ENCODE measurements around the gene VTN. TPM values are rescaled to one million over a fixed set of nuclear protein-coding genes. Genes with fewer than 3 reads are reported as not detected.

VTN gene
- total and polyA plus RNA-seq, 2 donors (not counting 1 experiment from before 2014, with no cell fraction given), result 0.34 to 0.36 TPM

DNA sequence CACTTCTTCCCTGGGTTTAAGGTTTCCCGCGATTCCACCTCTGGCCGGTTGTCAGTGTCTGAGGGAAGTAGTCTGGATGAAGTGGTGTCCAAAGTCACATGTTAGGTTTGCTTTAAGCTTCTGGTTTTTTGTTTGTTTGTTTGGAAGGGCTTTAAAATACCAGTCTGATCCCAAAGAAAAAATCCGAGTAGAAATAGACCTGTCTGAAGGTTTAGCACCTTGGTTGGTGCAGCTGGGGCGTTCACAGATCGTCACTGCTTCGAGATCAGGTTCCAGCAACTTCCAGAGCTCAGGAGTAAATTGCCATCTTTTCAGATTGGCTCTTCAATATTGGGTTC, 50.5 kb downstream of the VTN start:
- WGBS (ENCODE audit: insufficient coverage), result 10% methylated on average over 5 of the region's 7 CpGs
- H3K9me3 ChIP-seq (ENCODE audit: control extremely low read depth in 1 of 3, control insufficient read depth in 2 of 3, insufficient read depth in 1 of 3, low read length in 2 of 3), result no peaks in the 10 kb centered on the region
- ChIA-PET POLR2A (interaction anchor here (0.7 to 2.1 kb wide), 2 partner anchors 16 to 38 kb away, joined by 3 to 6 read pairs; partner anchors contain the start of genes IFT20, POLDIP2 and TNFAIP1), CTCF (interaction anchor here (0.7 to 2.1 kb wide), 3 partner anchors 16 to 97 kb away, joined by 3 to 10 read pairs (median 7); partner anchors contain the start of genes IFT20 and TNFAIP1)
- H3K79me2 ChIP-seq (ENCODE audit: control insufficient read depth, insufficient read depth, low read length), result no peaks in the 10 kb centered on the region
- DNase-seq (no peak), ATAC-seq (ENCODE audit: low read depth) (no peak)
- H3K4me1 Mint-ChIP-seq, result peaks cover 24% of the 10 kb centered on the region
- H3K27me3 Mint-ChIP-seq, result no peaks in the 10 kb centered on the region
- peak overlapping the region; percentile 44 to 83 (median 67) for H3K4me3 ChIP-seq (ENCODE audit: control extremely low read depth in 1 of 5, extremely low read depth in 1 of 5, insufficient read depth in 1 of 5, low read depth in 2 of 5, low read length in 4 of 5)
- H3K4me2 ChIP-seq (replicated peaks; ENCODE audit: low read depth, low read length, poor library complexity, severe bottlenecking), result peak overlapping the region; percentile 88
- H3K36me3 ChIP-seq (replicated peaks in 1 of 2; ENCODE audit: control extremely low read depth in 1 of 2, control insufficient read depth in 1 of 2, extremely low read depth in 1 of 2, insufficient read depth in 2 of 2, low read length in 1 of 2), result no peaks in the 10 kb centered on the region
- peak overlapping the region; percentile 83 for H2AFZ ChIP-seq (ENCODE audit: insufficient read depth, low read depth, low read length, poor library complexity, severe bottlenecking)
- peak overlapping the region; percentile 78 for H3K9ac ChIP-seq (ENCODE audit: low read length)
- TF ChIP-seq, protein P1, sequence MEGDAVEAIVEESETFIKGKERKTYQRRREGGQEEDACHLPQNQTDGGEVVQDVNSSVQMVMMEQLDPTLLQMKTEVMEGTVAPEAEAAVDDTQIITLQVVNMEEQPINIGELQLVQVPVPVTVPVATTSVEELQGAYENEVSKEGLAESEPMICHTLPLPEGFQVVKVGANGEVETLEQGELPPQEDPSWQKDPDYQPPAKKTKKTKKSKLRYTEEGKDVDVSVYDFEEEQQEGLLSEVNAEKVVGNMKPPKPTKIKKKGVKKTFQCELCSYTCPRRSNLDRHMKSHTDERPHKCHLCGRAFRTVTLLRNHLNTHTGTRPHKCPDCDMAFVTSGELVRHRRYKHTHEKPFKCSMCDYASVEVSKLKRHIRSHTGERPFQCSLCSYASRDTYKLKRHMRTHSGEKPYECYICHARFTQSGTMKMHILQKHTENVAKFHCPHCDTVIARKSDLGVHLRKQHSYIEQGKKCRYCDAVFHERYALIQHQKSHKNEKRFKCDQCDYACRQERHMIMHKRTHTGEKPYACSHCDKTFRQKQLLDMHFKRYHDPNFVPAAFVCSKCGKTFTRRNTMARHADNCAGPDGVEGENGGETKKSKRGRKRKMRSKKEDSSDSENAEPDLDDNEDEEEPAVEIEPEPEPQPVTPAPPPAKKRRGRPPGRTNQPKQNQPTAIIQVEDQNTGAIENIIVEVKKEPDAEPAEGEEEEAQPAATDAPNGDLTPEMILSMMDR (IDR thresholded peaks at IDR 0.05), result no peak
- no peak for TF ChIP-seq EZH2 (IDR thresholded peaks at IDR 0.05; ENCODE audit: borderline replicate concordance, insufficient read depth, low read depth, low read length, poor library complexity, severe bottlenecking)
- no peaks in the 10 kb centered on the region for H3K27me3 ChIP-seq (replicated peaks in 1 of 4; ENCODE audit: control extremely low read depth in 1 of 4, control insufficient read depth in 3 of 4, insufficient read depth in 4 of 4, low read length in 3 of 4)
- peak overlapping the region; percentile 88 for H3K27ac Mint-ChIP-seq
- H4K20me1 ChIP-seq (ENCODE audit: control insufficient read depth, insufficient read depth, low read length, poor library complexity, severe bottlenecking), result no peaks in the 10 kb centered on the region
- peaks cover 13 to 22% of the 10 kb centered on the region in 2 donors for H3K4me1 ChIP-seq (ENCODE audit: control insufficient read depth in 2 of 2, insufficient read depth in 2 of 2, low read length in 2 of 2)
- intact Hi-C loops (cut with micrococcal nuclease), result loop anchor here (1.0 to 5.0 kb wide), 5 partner anchors 16 to 279 kb away; partner anchors contain the start of genes IFT20, POLDIP2, SARM1 and TNFAIP1
- peak overlapping the region; percentile 88 for H3K4me3 Mint-ChIP-seq
- no peaks in the 10 kb centered on the region for H3K9me3 Mint-ChIP-seq (ENCODE audit: insufficient read depth)
- peak overlapping the region in 1 of 2 donors; percentile 37 for H3K27ac ChIP-seq (ENCODE audit: low read length in 2 of 2)
